ENCODE data around the gene IQGAP3. TPM values are rescaled to one million over a fixed set of nuclear protein-coding genes. Genes with fewer than 3 reads are reported as not detected.

The IQGAP3 gene
- total and polyA plus RNA-seq, 4 donors = under 0.01 to 8.5 (median 0.43) TPM

GRCh38 chr1:156552518-156552917 lies 19.8 kb downstream of the IQGAP3 start:
- WGBS = 78% methylated on average over 5 of the region's 5 CpGs
- TF ChIP-seq REST (IDR thresholded peaks at IDR 0.05) (no peak), HNF4G (IDR thresholded peaks at IDR 0.05) (no peak), CTCF (IDR thresholded peaks at IDR 0.05; ENCODE audit: low read depth, low read length, missing input control) (no peak), RAD21 (IDR thresholded peaks at IDR 0.05) (no peak), SP1 (IDR thresholded peaks at IDR 0.05) (no peak), ZBTB33 (IDR thresholded peaks at IDR 0.05) (no peak), TAF1 (conservative IDR thresholded peaks at IDR 0.05) (no peak), HNF4A (conservative IDR thresholded peaks at IDR 0.05) (no peak), JUND (IDR thresholded peaks at IDR 0.05) (no peak), RXRA (IDR thresholded peaks at IDR 0.05) (no peak), ATF3 (IDR thresholded peaks at IDR 0.05) (no peak), MAX (IDR thresholded peaks at IDR 0.05) (no peak), YY1 (IDR thresholded peaks at IDR 0.05) (no peak), NR2F2 (IDR thresholded peaks at IDR 0.05) (no peak), GABPA (IDR thresholded peaks at IDR 0.05 in 1 of 2, conservative IDR thresholded peaks at IDR 0.05 in 1 of 2) (no peak), FOXA2 (IDR thresholded peaks at IDR 0.05) (no peak), FOXA1 (IDR thresholded peaks at IDR 0.05) (no peak), EGR1 (IDR thresholded peaks at IDR 0.05; ENCODE audit: low read depth in 2 of 2) (no peak)
- no peaks in the 10 kb centered on the region for H3K36me3 ChIP-seq (ENCODE audit: control insufficient read depth in 4 of 4, insufficient read depth in 3 of 4, low read depth in 1 of 4, low read length in 3 of 4)

More at GRCh38 chr1:156552518-156552917, 19.8 kb downstream of the IQGAP3 start:
- Histone ChIP-seq H3K4me3 (ENCODE audit: low read depth in 1 of 3, low read length in 3 of 3) (no peak overlapping the region), H3K4me1 (ENCODE audit: control insufficient read depth in 4 of 4, insufficient read depth in 4 of 4, low read length in 3 of 4) (no peaks in the 10 kb centered on the region), H3K27ac (ENCODE audit: low read depth in 1 of 2, low read length in 2 of 2) (no peak overlapping the region), H3K27me3 (ENCODE audit: control insufficient read depth in 4 of 4, insufficient read depth in 4 of 4, low read length in 3 of 4) (no peaks in the 10 kb centered on the region), H3K9me3 (ENCODE audit: control insufficient read depth in 4 of 4, low read length in 3 of 4) (no peaks in the 10 kb centered on the region), H3K9ac (ENCODE audit: low read depth in 1 of 2, low read length in 2 of 2) (no peak overlapping the region)
- no peak for DNase-seq (ENCODE audit: low spot score)

Data from liver (tissue), 9 donors.